H1 (cell line): Measurements from ENCODE around the gene TAP2. TPM values are rescaled to one million over a fixed set of nuclear protein-coding genes. Genes with fewer than 3 reads are reported as not detected.

Source experiments
- CTCF ChIA-PET: fragments of 300-600 bp; sonication (Branson Sonifier 250); formaldehyde crosslinking; loops from one replicate; lab custom pipeline; 2021; ENCODE audit not compliant: partially characterized antibody; lab: Charles Lee
- POLR2A ChIA-PET: fragments of 300-600 bp; sonication (Branson Sonifier 250); formaldehyde crosslinking; loops from one replicate; lab custom pipeline; 2021; ENCODE audit warnings: inconsistent platforms; ENCODE audit not compliant: partially characterized antibody; lab: Charles Lee
- DNase-seq, 2 experiments: peaks; one replicate each; pipeline versions ENCODE4 v3.0.0 to v3.0.0-alpha.2; 2010 to 2022; ENCODE audit warnings: low spot score in 2 of 2, low read depth in 1 of 2, mixed read lengths in 1 of 2
- FAIRE-seq: peaks from 2 replicates; lab custom pipeline; 2011; peaks lifted over from hg19 to GRCh38; lab: Jason Lieb, UNC
- H2AFZ ChIP-seq: 2 replicates; pipeline ENCODE4 v1.8.1; 2012; ENCODE audit warnings: low read length, inconsistent platforms
- H2AK5ac ChIP-seq: 2 replicates; pipeline ENCODE4 v1.6.1; 2013; ENCODE audit warnings: low read depth, low read length
- H2BK120ac ChIP-seq: replicated peaks from 2 replicates; pipeline ENCODE3; 2013; ENCODE audit warnings: low read depth, low read length, inconsistent platforms
- H2BK12ac ChIP-seq: 2 replicates; pipeline ENCODE4 v1.6.1; 2013; ENCODE audit warnings: low read depth, low read length
- H2BK15ac ChIP-seq: 2 replicates; pipeline ENCODE4 v1.6.1; 2013; ENCODE audit warnings: low read length
- H2BK20ac ChIP-seq: 2 replicates; pipeline ENCODE4 v1.6.1; 2013; ENCODE audit warnings: low read length
- H2BK5ac ChIP-seq: 2 replicates; pipeline ENCODE4 v1.6.1; 2013; ENCODE audit warnings: low read depth, low read length
- H3K14ac ChIP-seq: 2 replicates; pipeline ENCODE4 v1.6.1; 2013; ENCODE audit warnings: inconsistent platforms; ENCODE audit not compliant: insufficient read length
- H3K18ac ChIP-seq: 2 replicates; pipeline ENCODE4 v1.6.1; 2013; ENCODE audit warnings: low read length; ENCODE audit errors: extremely low read depth
- H3K23ac ChIP-seq: 2 replicates; pipeline ENCODE4 v1.6.1; 2013; ENCODE audit warnings: inconsistent platforms; ENCODE audit not compliant: insufficient read length
- H3K23me2 ChIP-seq: 2 replicates; pipeline ENCODE4 v1.6.1; 2013; ENCODE audit warnings: low read depth, low read length
- H3K27ac ChIP-seq: 2 replicates; pipeline ENCODE4 v1.6.1; 2011; ENCODE audit warnings: low read depth, low read length, inconsistent platforms
- H3K27me3 ChIP-seq, 4 experiments: replicated peaks in 1 of 4; 1 replicate in 1 of 4; 2 replicates in 3 of 4; pipeline versions ENCODE4 v1.6.1 to v1.8.1; 2011 to 2013; ENCODE audit warnings: low read length in 3 of 4, mild to moderate bottlenecking in 3 of 4, inconsistent platforms in 2 of 4, mixed read lengths in 2 of 4, moderate library complexity in 1 of 4; ENCODE audit not compliant: control insufficient read depth in 3 of 4, insufficient read depth in 3 of 4; ENCODE audit errors: extremely low read depth in 1 of 4
- H3K36me3 ChIP-seq, 4 experiments: 2 replicates each; pipeline versions ENCODE4 v1.6.1 to v1.8.1; 2011 to 2013; ENCODE audit warnings: mild to moderate bottlenecking in 4 of 4, low read length in 3 of 4, moderate library complexity in 2 of 4, control low read depth in 1 of 4, inconsistent platforms in 1 of 4; ENCODE audit not compliant: insufficient read depth in 4 of 4, control insufficient read depth in 2 of 4
- H3K4ac ChIP-seq: replicated peaks from 2 replicates; pipeline ENCODE3; 2013; ENCODE audit warnings: low read length, low read depth, mixed read lengths, inconsistent platforms; ENCODE audit not compliant: insufficient read length
- H3K4me1 ChIP-seq, 4 experiments: replicated peaks in 1 of 4; 1 replicate in 1 of 4; 2 replicates in 3 of 4; pipeline versions ENCODE4 v1.6.1 to v1.8.1; 2011 to 2013; ENCODE audit warnings: low read length in 3 of 4, inconsistent platforms in 2 of 4, mixed read lengths in 1 of 4; ENCODE audit not compliant: insufficient read depth in 4 of 4, control insufficient read depth in 3 of 4
- H3K4me2 ChIP-seq, 2 experiments: 2 replicates each; pipeline versions ENCODE4 v1.6.1 to v1.8.1; 2011 to 2013; ENCODE audit warnings: low read depth in 2 of 2, low read length in 2 of 2, control low read depth in 1 of 2, inconsistent platforms in 1 of 2, mild to moderate bottlenecking in 1 of 2; ENCODE audit not compliant: insufficient read depth in 1 of 2
- H3K4me3 ChIP-seq, 4 experiments: fragments of 200-600, 300-600 bp in 1 of 4; sonication (generic), shearing (Covaris generic), sonication (Bioruptor Twin) in 1 of 4; 2 replicates each; pipeline versions ENCODE4 v1.5.1 to v1.8.1; 2011 to 2016; ENCODE audit warnings: low read length in 4 of 4, low read depth in 3 of 4, control low read depth in 2 of 4, inconsistent platforms in 2 of 4, mild to moderate bottlenecking in 2 of 4, mixed read lengths in 1 of 4, moderate library complexity in 1 of 4; ENCODE audit not compliant: insufficient read depth in 2 of 4; ENCODE audit errors: extremely low read depth in 1 of 4
- H3K56ac ChIP-seq: replicated peaks from 2 replicates; pipeline ENCODE3; 2013; ENCODE audit warnings: low read depth, mild to moderate bottlenecking, mixed read lengths, low read length, inconsistent platforms; ENCODE audit not compliant: insufficient read length
- H3K79me1 ChIP-seq: 2 replicates; pipeline ENCODE4 v1.6.1; 2013; ENCODE audit warnings: low read depth, low read length, control low read depth
- H3K79me2 ChIP-seq, 2 experiments: 2 replicates each; pipeline versions ENCODE4 v1.6.1 to v1.8.1; 2012 to 2013; ENCODE audit warnings: low read length in 2 of 2, mild to moderate bottlenecking in 2 of 2, inconsistent platforms in 1 of 2; ENCODE audit not compliant: insufficient read depth in 2 of 2, control insufficient read depth in 1 of 2
- H3K9ac ChIP-seq, 4 experiments: replicated peaks in 1 of 4; 1 replicate in 1 of 4; 2 replicates in 3 of 4; pipeline versions ENCODE4 v1.6.1 to v1.8.1; 2011 to 2013; ENCODE audit warnings: low read depth in 3 of 4, low read length in 3 of 4, control low read depth in 2 of 4, mild to moderate bottlenecking in 2 of 4, moderate library complexity in 2 of 4, inconsistent platforms in 1 of 4; ENCODE audit errors: extremely low read depth in 1 of 4
- H3K9me3 ChIP-seq, 2 experiments: 2 replicates each; pipeline versions ENCODE4 v1.6.1 to v1.8.1; 2012 to 2013; ENCODE audit warnings: mild to moderate bottlenecking in 2 of 2, moderate library complexity in 2 of 2, control low read depth in 1 of 2, inconsistent platforms in 1 of 2, low read depth in 1 of 2, low read length in 1 of 2, mixed read lengths in 1 of 2; ENCODE audit not compliant: insufficient read depth in 2 of 2
- H4K20me1 ChIP-seq, 2 experiments: replicated peaks in 1 of 2; 2 replicates each; pipeline versions ENCODE3 to v1.8.1; 2011 to 2013; ENCODE audit warnings: inconsistent platforms in 2 of 2, low read length in 2 of 2, mild to moderate bottlenecking in 1 of 2; ENCODE audit not compliant: insufficient read depth in 2 of 2, control insufficient read depth in 1 of 2
- H4K5ac ChIP-seq: 2 replicates; pipeline ENCODE4 v1.6.1; 2013; ENCODE audit warnings: low read length, low read depth, mixed read lengths, inconsistent platforms; ENCODE audit not compliant: insufficient read length
- H4K8ac ChIP-seq: 2 replicates; pipeline ENCODE4 v1.8.0; 2013; ENCODE audit warnings: mild to moderate bottlenecking, moderate library complexity, low read length, inconsistent platforms; ENCODE audit not compliant: insufficient read depth; ENCODE audit errors: extremely low read depth
- H4K91ac ChIP-seq: replicated peaks from 2 replicates; pipeline ENCODE3; 2013; ENCODE audit warnings: low read length, mixed read lengths, inconsistent platforms; ENCODE audit not compliant: insufficient read length
- CHD2 ChIP-seq: IDR thresholded peaks from 2 replicates; pipeline ENCODE4 v1.6.1; 2012; ENCODE audit warnings: low read length, improper control_type of control experiment
- NRF1 ChIP-seq: IDR thresholded peaks from 2 replicates; pipeline ENCODE4 v1.6.1; 2011; ENCODE audit warnings: mild to moderate bottlenecking, low read depth, low read length, improper control_type of control experiment
- POLR2AphosphoS5 ChIP-seq: IDR thresholded peaks from 2 replicates; pipeline ENCODE4 v1.6.1; 2011; ENCODE audit warnings: low read depth, low read length
- RBBP5 ChIP-seq: IDR thresholded peaks from 2 replicates; pipeline ENCODE4 v1.7.1; 2012; ENCODE audit warnings: low read depth, mild to moderate bottlenecking, inconsistent platforms, low read length, moderate library complexity, borderline replicate concordance
- SP1 ChIP-seq: IDR thresholded peaks from 2 replicates; pipeline ENCODE4 v1.6.1; 2011; ENCODE audit warnings: low read depth, low read length
- TEAD4 ChIP-seq: IDR thresholded peaks from 2 replicates; pipeline ENCODE4 v1.6.1; 2012; ENCODE audit warnings: low read depth, low read length, inconsistent platforms, mixed read lengths
- WGBS, 2 experiments: shearing (Covaris generic) in 1 of 2; methylation state at CpG; one replicate each; pipeline versions ENCODE4 v1.1.6 to v1.1.7; 2013 to 2015; ENCODE audit warnings: low lambda C conversion rate in 2 of 2, mixed read lengths in 2 of 2, inconsistent platforms in 1 of 2, low coverage in 1 of 2, missing lambda C conversion rate in 1 of 2; ENCODE audit not compliant: insufficient replicate concordance in 2 of 2, insufficient coverage in 1 of 2, insufficient read length in 1 of 2; ENCODE audit errors: extremely low coverage in 1 of 2, missing lambda C conversion rate in 1 of 2; 5-methylcytosine and 5-hydroxymethylcytosine counted together
- polyA plus RNA-seq, 7 experiments: library from polyadenylated mRNA; depleted of rRNA in 3 of 7; stranded (reverse) in 5 of 7; unstranded in 2 of 7; fragments of >200 nt in 5 of 7; fragments of 200-250 nt in 2 of 7; gene quantifications; 1 replicate in 5 of 7; 2 replicates in 1 of 7; 4 replicates in 1 of 7; pipeline versions ENCODE4 v1.2.1 to v1.2.3, GENCODE V29; 2011 to 2013; ENCODE audit warnings: missing spikeins in 2 of 7, mixed read lengths in 2 of 7
- total RNA-seq: library from RNA; stranded (reverse); fragmentation: NEBNext Ultra II Directional; extraction: Animal tissue kit (Norgen Biotek cat#: 25700); gene quantifications from 2 replicates; pipeline ENCODE4 v1.2.1, GENCODE V29; 2021
- TF ChIP-seq, protein P1 (sequence below): IDR thresholded peaks from 2 replicates; pipeline ENCODE4 v1.6.1; 2012; ENCODE audit warnings: low read length, inconsistent platforms

The TAP2 gene
- total and polyA plus RNA-seq, 2 of the 8 experiments (the other 6 are each of a cell fraction or from before 2014, with no cell fraction given), result 11.3 to 27.2 TPM

DNA sequence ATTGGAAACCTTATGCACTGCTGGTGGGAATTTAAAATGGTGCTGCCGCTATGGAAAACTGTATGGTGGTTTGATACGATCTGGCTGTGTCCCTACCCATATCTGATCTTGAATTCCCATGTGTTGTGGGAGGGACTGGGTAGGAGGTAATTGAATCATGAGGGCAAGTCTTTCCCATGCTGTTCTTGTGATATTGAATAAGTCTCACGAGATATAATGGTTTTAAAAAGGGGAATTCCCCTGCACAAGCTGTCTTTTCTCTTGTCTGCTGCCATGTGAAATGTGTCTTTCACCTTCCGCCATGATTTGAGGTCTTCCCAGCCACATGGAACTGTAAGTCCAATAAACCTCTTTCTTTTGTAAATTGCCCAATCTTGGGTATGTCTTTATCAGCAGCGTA lies 4.9 kb downstream of the TAP2 start:
- DNase-seq, result no peak
- no peaks in the 10 kb centered on the region for H3K9me3 ChIP-seq

More for the DNA sequence above, 4.9 kb downstream of the TAP2 start:
- ChIA-PET POLR2A (interaction anchor here (3.4 kb wide), 1 partner anchor 139 kb away, joined by 8 read pairs; no protein-coding TSS in a partner anchor), CTCF (interaction anchor here (1.0 kb wide), 1 partner anchor 27 kb away, joined by 5 read pairs; no protein-coding TSS in a partner anchor)
- H3K36me3 ChIP-seq, result peaks cover 0 to 2% (median 0%) of the 10 kb centered on the region in 4 experiments; a peak in 4 of 8 replicates
- H3K27ac ChIP-seq, result no peak overlapping the region
- H2AK5ac ChIP-seq, result no peak overlapping the region
- H3K4me1 ChIP-seq, result peaks cover 0 to 7% (median 4%) of the 10 kb centered on the region in 4 experiments; a peak in 5 of 7 replicates
- peaks cover 0 to 1% of the 10 kb centered on the region in 2 experiments for H4K20me1 ChIP-seq
- no peak overlapping the region for H4K5ac ChIP-seq
- no peak overlapping the region for H2BK12ac ChIP-seq
- peaks cover 3% of the 10 kb centered on the region for H3K23me2 ChIP-seq
- no peak overlapping the region for H3K4me3 ChIP-seq
- H4K8ac ChIP-seq, result no peak overlapping the region
- no peak overlapping the region for H3K4me2 ChIP-seq
- no peak overlapping the region for H4K91ac ChIP-seq
- H3K27me3 ChIP-seq, result no peaks in the 10 kb centered on the region; a peak in 1 of 7 replicates
- H3K79me1 ChIP-seq, result no peaks in the 10 kb centered on the region
- H2AFZ ChIP-seq, result no peak overlapping the region
- H2BK15ac ChIP-seq, result no peak overlapping the region
- no peak overlapping the region for H3K23ac ChIP-seq
- WGBS, 2 experiments, result 90% methylated on average over 5 of the region's 5 CpGs; no CpG with 5 or more reads in 1 of the 2 experiments
- H3K14ac ChIP-seq, result no peak overlapping the region
- no peak overlapping the region for H2BK5ac ChIP-seq
- no peak overlapping the region for H3K4ac ChIP-seq
- no peak overlapping the region for H2BK120ac ChIP-seq
- no peak overlapping the region for H3K18ac ChIP-seq
- no peak overlapping the region for H3K56ac ChIP-seq
- TF ChIP-seq POLR2AphosphoS5, result no peak
- TF ChIP-seq CHD2, result no peak
- no peak for TF ChIP-seq NRF1
- TF ChIP-seq RBBP5, result no peak
- TF ChIP-seq, protein P1, sequence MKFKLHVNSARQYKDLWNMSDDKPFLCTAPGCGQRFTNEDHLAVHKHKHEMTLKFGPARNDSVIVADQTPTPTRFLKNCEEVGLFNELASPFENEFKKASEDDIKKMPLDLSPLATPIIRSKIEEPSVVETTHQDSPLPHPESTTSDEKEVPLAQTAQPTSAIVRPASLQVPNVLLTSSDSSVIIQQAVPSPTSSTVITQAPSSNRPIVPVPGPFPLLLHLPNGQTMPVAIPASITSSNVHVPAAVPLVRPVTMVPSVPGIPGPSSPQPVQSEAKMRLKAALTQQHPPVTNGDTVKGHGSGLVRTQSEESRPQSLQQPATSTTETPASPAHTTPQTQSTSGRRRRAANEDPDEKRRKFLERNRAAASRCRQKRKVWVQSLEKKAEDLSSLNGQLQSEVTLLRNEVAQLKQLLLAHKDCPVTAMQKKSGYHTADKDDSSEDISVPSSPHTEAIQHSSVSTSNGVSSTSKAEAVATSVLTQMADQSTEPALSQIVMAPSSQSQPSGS, result no peak
- TF ChIP-seq SP1, result no peak
- no peak for TF ChIP-seq TEAD4
- H3K79me2 ChIP-seq, result no peaks in the 10 kb centered on the region
- no peak for FAIRE-seq
- no peak overlapping the region for H2BK20ac ChIP-seq
- no peak overlapping the region for H3K9ac ChIP-seq
